CD4-positive, alpha-beta memory T cell (primary cell): ENCODE measurements around the gene SLC25A27. TPM values are rescaled to one million over a fixed set of nuclear protein-coding genes. Genes with fewer than 3 reads are reported as not detected.
"Not testable (repeated sequence)": the region's sequence is repeated elsewhere in the genome, so short reads cannot be mapped to it uniquely, and the experiment has no call there.

Experiments used
- CTCF ChIA-PET: fragments of 350-600 bp; sonication (Branson Sonifier 250); formaldehyde crosslinking; loops from one replicate; lab custom pipeline; 2021; ENCODE audit warnings: inconsistent platforms; ENCODE audit not compliant: partially characterized antibody; lab: Charles Lee
- POLR2A ChIA-PET: fragments of 350-600 bp; sonication (Branson Sonifier 250); formaldehyde crosslinking; loops from one replicate; lab custom pipeline; 2021; ENCODE audit not compliant: partially characterized antibody; lab: Charles Lee
- DNase-seq, 5 donors: peaks; one replicate each; pipeline versions ENCODE4 v3.0.0 to v3.0.0-alpha.2; 2020 to 2022; ENCODE audit warnings: mixed read lengths in 1 of 5
- H3K27ac ChIP-seq: one replicate; pipeline ENCODE4 v1.7.0; 2013; ENCODE audit warnings: low read depth, low read length
- H3K27me3 ChIP-seq: 2 replicates; pipeline ENCODE4 v1.7.0; 2013; ENCODE audit warnings: mild to moderate bottlenecking, low read length, moderate library complexity; ENCODE audit not compliant: insufficient read depth
- H3K36me3 ChIP-seq: 2 replicates; pipeline ENCODE4 v1.7.0; 2013; ENCODE audit warnings: mild to moderate bottlenecking, low read length, moderate library complexity; ENCODE audit not compliant: insufficient read depth
- H3K4me1 ChIP-seq: 2 replicates; pipeline ENCODE4 v1.7.0; 2013; ENCODE audit warnings: mild to moderate bottlenecking, low read length, moderate library complexity; ENCODE audit not compliant: insufficient read depth
- H3K4me3 ChIP-seq, 2 donors: one replicate each; pipeline ENCODE4 v1.7.0; 2013; ENCODE audit warnings: low read length in 2 of 2, mild to moderate bottlenecking in 1 of 2
- H3K9me3 ChIP-seq, 2 donors: one replicate each; pipeline ENCODE4 v1.7.0; 2013; ENCODE audit warnings: low read length in 2 of 2, control low read depth in 1 of 2; ENCODE audit not compliant: control insufficient read depth in 1 of 2
- H3K27ac Mint-ChIP-seq, 7 donors: one replicate each; pipeline ENCODE4 v1.8.0; 2020 to 2021; ENCODE audit warnings: mixed read lengths in 7 of 7, mild to moderate bottlenecking in 6 of 7, inconsistent platforms in 3 of 7, moderate library complexity in 3 of 7
- H3K27me3 Mint-ChIP-seq, 2 donors: one replicate each; pipeline ENCODE4 v1.8.0; 2020 to 2021; ENCODE audit warnings: mixed read lengths in 2 of 2
- H3K36me3 Mint-ChIP-seq, 2 donors: one replicate each; pipeline ENCODE4 v1.8.0; 2020 to 2021; ENCODE audit warnings: mixed read lengths in 2 of 2, inconsistent platforms in 1 of 2, mild to moderate bottlenecking in 1 of 2
- H3K4me1 Mint-ChIP-seq, 4 donors: one replicate each; pipeline ENCODE4 v1.8.0; 2020 to 2021; ENCODE audit warnings: mixed read lengths in 4 of 4, mild to moderate bottlenecking in 1 of 4
- H3K4me3 Mint-ChIP-seq, 8 donors: one replicate each; pipeline ENCODE4 v1.8.0; 2020 to 2021; ENCODE audit warnings: mixed read lengths in 8 of 8, mild to moderate bottlenecking in 7 of 8, moderate library complexity in 6 of 8, inconsistent platforms in 3 of 8
- H3K9me3 Mint-ChIP-seq, 8 donors: one replicate each; pipeline ENCODE4 v1.8.0; 2020 to 2021; ENCODE audit warnings: mixed read lengths in 8 of 8, mild to moderate bottlenecking in 5 of 8, inconsistent platforms in 3 of 8, moderate library complexity in 1 of 8
- intact Hi-C: fragments of 100-400 bp; cut with micrococcal nuclease; formaldehyde crosslinking; loops from one replicate; pipeline ENCODE4 v1.15.1; 2023
- polyA plus RNA-seq, 2 donors: library from polyadenylated mRNA; unstranded; fragments of 300-500 nt; fragmentation: Illumina TruSeq; gene quantifications; one replicate each; pipeline ENCODE4 v1.2.3, GENCODE V29; 2021
- total RNA-seq, 2 experiments: library from RNA; stranded (reverse); gene quantifications; one replicate each; pipeline ENCODE4 v1.2.3, GENCODE V29; 2021

SLC25A27 gene
- total and polyA plus RNA-seq, 4 experiments from 2014 or later, result 2.3 to 2.6 TPM; not detected in 2

GRCh38 chr6:46637145-46637544 is 15.6 kb upstream of the SLC25A27 start:
- Histone ChIP-seq H3K36me3 (no peaks in the 10 kb centered on the region), H3K9me3 (no peaks in the 10 kb centered on the region), H3K27ac (no peak overlapping the region), H3K4me1 (no peaks in the 10 kb centered on the region), H3K27me3 (no peaks in the 10 kb centered on the region), H3K4me3 (no peak overlapping the region)
- no peak overlapping the region for H3K4me3 Mint-ChIP-seq
- H3K27me3 Mint-ChIP-seq, result peaks cover 6 to 8% of the 10 kb centered on the region in 2 donors
- CTCF ChIA-PET, result no interaction called here
- no peak for DNase-seq
- POLR2A ChIA-PET, result no interaction called here
- H3K9me3 Mint-ChIP-seq, result no peaks in the 10 kb centered on the region
- no peak overlapping the region for H3K27ac Mint-ChIP-seq
- intact Hi-C loops, result no loop called here
- H3K36me3 Mint-ChIP-seq, result no peaks in the 10 kb centered on the region
- H3K4me1 Mint-ChIP-seq, result no peaks in the 10 kb centered on the region

DNA sequence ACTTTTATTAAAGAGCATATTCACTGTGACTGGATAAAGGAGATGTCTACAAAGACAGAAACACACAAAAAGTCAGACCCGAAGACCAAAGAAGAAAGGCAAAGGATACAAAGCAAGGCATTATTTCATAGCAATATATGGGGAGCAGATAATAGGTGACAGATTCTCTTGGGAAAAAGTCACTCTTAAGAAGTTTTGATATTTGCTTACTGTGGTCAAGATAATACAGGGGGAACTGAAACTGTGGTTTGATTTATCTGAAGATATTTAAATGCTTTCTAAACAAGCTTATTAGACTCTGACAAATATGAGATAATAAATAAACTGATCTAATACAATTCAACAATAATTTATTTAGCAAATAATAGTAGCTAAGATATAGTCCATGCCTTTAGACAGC is 14.8 kb upstream of the SLC25A27 start:
- intact Hi-C loops, result no loop called here
- Histone ChIP-seq H3K9me3 (no peaks in the 10 kb centered on the region), H3K27ac (no peak overlapping the region), H3K4me3 (no peak overlapping the region), H3K27me3 (no peaks in the 10 kb centered on the region), H3K36me3 (no peaks in the 10 kb centered on the region), H3K4me1 (no peaks in the 10 kb centered on the region)
- H3K36me3 Mint-ChIP-seq, result no peaks in the 10 kb centered on the region
- H3K27ac Mint-ChIP-seq, result no peak overlapping the region
- H3K4me3 Mint-ChIP-seq, result no peak overlapping the region
- peaks cover 4 to 8% of the 10 kb centered on the region in 2 donors for H3K27me3 Mint-ChIP-seq
- H3K9me3 Mint-ChIP-seq, result no peaks in the 10 kb centered on the region
- no peak for DNase-seq
- ChIA-PET CTCF (no interaction called here), POLR2A (no interaction called here)
- no peaks in the 10 kb centered on the region for H3K4me1 Mint-ChIP-seq

GRCh38 chr6:46638650-46639049 is 14.1 kb upstream of the SLC25A27 start:
- H3K27ac ChIP-seq, result no peak overlapping the region
- intact Hi-C loops, result no loop called here
- no peak overlapping the region for H3K4me3 ChIP-seq
- no peaks in the 10 kb centered on the region for H3K4me1 Mint-ChIP-seq
- H3K27me3 Mint-ChIP-seq, result peaks cover 4 to 8% of the 10 kb centered on the region in 2 donors
- H3K4me1 ChIP-seq, result no peaks in the 10 kb centered on the region
- no peaks in the 10 kb centered on the region for H3K36me3 Mint-ChIP-seq
- H3K36me3 ChIP-seq, result no peaks in the 10 kb centered on the region
- no peak overlapping the region for H3K4me3 Mint-ChIP-seq
- DNase-seq, result no peak
- no peaks in the 10 kb centered on the region for H3K27me3 ChIP-seq
- ChIA-PET CTCF (no interaction called here), POLR2A (no interaction called here)
- H3K27ac Mint-ChIP-seq, result no peak overlapping the region
- H3K9me3 Mint-ChIP-seq, result no peaks in the 10 kb centered on the region
- no peaks in the 10 kb centered on the region for H3K9me3 ChIP-seq

- no peak for DNase-seq
- no peaks in the 10 kb centered on the region for H3K4me1 ChIP-seq
- Mint-ChIP-seq H3K4me3 (no peak overlapping the region), H3K36me3 (no peaks in the 10 kb centered on the region), H3K9me3 (peaks cover 0 to 3% (median 0%) of the 10 kb centered on the region in 8 donors), H3K27ac (no peak overlapping the region), H3K27me3 (peaks cover 4 to 6% of the 10 kb centered on the region in 2 donors), H3K4me1 (no peaks in the 10 kb centered on the region)
- H3K4me3 ChIP-seq, result no peak overlapping the region
- POLR2A ChIA-PET, result no interaction called here
- CTCF ChIA-PET, result no interaction called here
- H3K36me3 ChIP-seq, result no peaks in the 10 kb centered on the region
- no peak overlapping the region for H3K27ac ChIP-seq
- no peaks in the 10 kb centered on the region for H3K27me3 ChIP-seq
- intact Hi-C loops, result no loop called here
- no peaks in the 10 kb centered on the region for H3K9me3 ChIP-seq
Observed at GRCh38 chr6:46642928-46643751, 9.6 kb upstream of the SLC25A27 start.

DNA sequence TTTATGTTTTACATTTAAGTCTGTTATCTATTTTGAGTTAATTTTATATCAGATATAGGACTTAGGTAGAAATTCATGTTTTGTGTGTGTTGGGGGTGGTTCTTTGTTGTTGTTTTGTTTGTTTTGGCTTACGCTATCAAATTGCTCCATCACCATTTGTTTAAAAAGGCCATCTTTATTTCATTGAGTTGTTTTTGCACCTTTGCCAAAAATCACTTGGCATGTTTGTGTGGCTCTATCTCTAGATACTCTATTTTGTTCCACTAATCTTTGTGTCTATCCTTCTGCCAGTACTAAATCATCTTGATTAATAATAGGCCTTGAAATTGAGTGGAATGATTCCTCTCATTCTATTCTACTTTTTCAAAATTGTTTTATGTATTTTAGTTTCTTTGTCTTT is 7.5 kb upstream of the SLC25A27 start:
- no peaks in the 10 kb centered on the region for H3K36me3 Mint-ChIP-seq
- peaks cover 0 to 3% (median 0%) of the 10 kb centered on the region in 8 donors for H3K9me3 Mint-ChIP-seq
- intact Hi-C loops, result no loop called here

GRCh38 chr6:46648108-46648507 is 4.7 kb upstream of the SLC25A27 start:
- H3K27me3 ChIP-seq, H3K4me3 ChIP-seq, intact Hi-C loops, H3K27ac ChIP-seq, H3K9me3 Mint-ChIP-seq, POLR2A ChIA-PET, H3K4me3 Mint-ChIP-seq, H3K9me3 ChIP-seq, CTCF ChIA-PET, H3K27ac Mint-ChIP-seq, DNase-seq, H3K36me3 Mint-ChIP-seq, H3K36me3 ChIP-seq: not testable (repeated sequence)
- peaks cover 10% of the 10 kb centered on the region for H3K4me1 ChIP-seq
- Mint-ChIP-seq H3K4me1 (peaks cover 7 to 12% (median 9%) of the 10 kb centered on the region in 4 donors), H3K27me3 (peaks cover 14 to 18% of the 10 kb centered on the region in 2 donors)

More for the DNA sequence above, 7.5 kb upstream of the SLC25A27 start:
- Histone ChIP-seq H3K27ac (no peak overlapping the region), H3K4me3 (no peak overlapping the region), H3K27me3 (no peaks in the 10 kb centered on the region), H3K4me1 (no peaks in the 10 kb centered on the region), H3K9me3 (no peaks in the 10 kb centered on the region), H3K36me3 (no peaks in the 10 kb centered on the region)
- CTCF ChIA-PET, result no interaction called here
- Mint-ChIP-seq H3K27ac (no peak overlapping the region), H3K27me3 (peaks cover 3 to 5% of the 10 kb centered on the region in 2 donors), H3K4me1 (no peaks in the 10 kb centered on the region), H3K4me3 (no peak overlapping the region)
- POLR2A ChIA-PET, result no interaction called here
- no peak for DNase-seq

GRCh38 chr6:46648869-46649492 is 3.8 kb upstream of the SLC25A27 start:
- ChIA-PET CTCF (no interaction called here), POLR2A (no interaction called here)
- Histone ChIP-seq H3K36me3 (no peaks in the 10 kb centered on the region), H3K9me3 (no peaks in the 10 kb centered on the region), H3K27me3 (peaks cover 14% of the 10 kb centered on the region), H3K4me1 (peaks cover 17% of the 10 kb centered on the region), H3K4me3 (no peak overlapping the region), H3K27ac (no peak overlapping the region)
- Mint-ChIP-seq H3K4me1 (peaks cover 12 to 17% (median 14%) of the 10 kb centered on the region in 4 donors), H3K27me3 (peaks cover 20 to 23% of the 10 kb centered on the region in 2 donors), H3K4me3 (no peak overlapping the region), H3K9me3 (peaks cover 0 to 3% (median 0%) of the 10 kb centered on the region in 8 donors), H3K36me3 (no peaks in the 10 kb centered on the region), H3K27ac (no peak overlapping the region)
- intact Hi-C loops, result no loop called here
- DNase-seq, result no peak
